ENCODE data around the gene CBLN3.

DNA sequence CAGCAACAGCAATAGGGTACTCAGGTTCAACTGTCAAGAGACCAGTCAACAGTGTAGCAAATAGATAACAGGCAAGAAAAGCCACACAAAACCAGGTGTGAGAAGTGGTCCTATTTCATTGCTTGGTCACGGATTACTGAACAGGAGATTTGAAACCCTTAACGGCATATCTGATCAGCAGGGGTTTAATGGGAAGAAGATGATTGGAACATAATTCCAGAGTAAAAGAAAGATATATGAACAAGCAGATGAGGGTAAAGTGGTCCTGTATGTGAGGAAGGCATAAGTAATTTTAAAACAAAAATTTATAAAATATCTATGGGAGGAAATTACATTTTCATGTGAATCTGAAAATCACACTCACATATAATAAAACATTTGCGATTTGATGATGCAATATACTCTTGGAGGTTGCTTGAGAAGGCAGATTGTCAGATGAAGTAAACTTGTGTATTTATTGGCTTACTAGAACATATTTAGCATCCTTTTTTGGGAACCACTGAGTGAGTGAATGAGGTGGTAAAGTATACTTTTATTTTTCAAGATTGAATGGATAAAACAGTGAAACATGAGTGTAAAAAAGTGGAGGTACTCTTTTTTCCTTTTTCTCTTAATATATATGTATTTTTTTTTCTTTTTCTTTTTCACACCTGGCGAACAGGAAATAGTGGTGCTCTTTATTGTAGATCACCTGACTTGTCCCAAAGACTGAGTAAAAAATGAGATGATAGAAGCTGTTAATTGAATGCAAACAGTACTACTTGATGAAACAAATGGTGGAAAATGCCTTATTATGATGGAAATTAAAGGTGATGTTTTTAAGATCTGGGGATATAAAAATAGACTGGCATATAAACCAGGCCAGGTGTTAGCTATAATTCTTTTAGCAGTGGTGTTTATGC is 34.7 kb upstream of the CBLN3 start:
- TF ChIP-seq SUZ12 (IDR thresholded peaks at IDR 0.05; ENCODE audit: extremely low read depth, insufficient read depth, insufficient read length), result no peak
- no peak for TF ChIP-seq ZNF274 (IDR thresholded peaks at IDR 0.05; ENCODE audit: low read depth, low read length)
